Esophagus squamous epithelium (tissue), 4 donors: ENCODE data around the gene ARID5B.

Source experiments
- CTCF ChIP-seq, 6 experiments: fragments of 450-650 bp in 4 of 6; fragments of 200-600 bp in 2 of 6; sonication (generic) in 2 of 6; IDR thresholded peaks; one replicate each; pipeline ENCODE4 v1.5.1; 2016 to 2019; ENCODE audit warnings: antibody characterized with exemption in 6 of 6, mild to moderate bottlenecking in 4 of 6, moderate library complexity in 4 of 6
- POLR2A ChIP-seq, 4 donors: fragments of 450-650 bp; IDR thresholded peaks; one replicate each; pipeline ENCODE4 v1.6.1; 2017; ENCODE audit warnings: antibody characterized with exemption in 4 of 4, mild to moderate bottlenecking in 4 of 4, moderate library complexity in 3 of 4

- TF ChIP-seq CTCF (IDR thresholded peaks at IDR 0.05) (no peak), POLR2A (IDR thresholded peaks at IDR 0.05) (no peak)
These were observed 74.0 kb downstream of the ARID5B start for GRCh38 chr10:61975391-61975932.
